Measurements from ENCODE around the gene HTRA2. TPM values are rescaled to one million over a fixed set of nuclear protein-coding genes. Genes with fewer than 3 reads are reported as not detected.
A peak's percentile ranks its signal among the peaks of the same experiment; 100 is the strongest.

Gene HTRA2
- total RNA-seq, 1 experiment from 2014 or later, result 46.3 TPM

DNA sequence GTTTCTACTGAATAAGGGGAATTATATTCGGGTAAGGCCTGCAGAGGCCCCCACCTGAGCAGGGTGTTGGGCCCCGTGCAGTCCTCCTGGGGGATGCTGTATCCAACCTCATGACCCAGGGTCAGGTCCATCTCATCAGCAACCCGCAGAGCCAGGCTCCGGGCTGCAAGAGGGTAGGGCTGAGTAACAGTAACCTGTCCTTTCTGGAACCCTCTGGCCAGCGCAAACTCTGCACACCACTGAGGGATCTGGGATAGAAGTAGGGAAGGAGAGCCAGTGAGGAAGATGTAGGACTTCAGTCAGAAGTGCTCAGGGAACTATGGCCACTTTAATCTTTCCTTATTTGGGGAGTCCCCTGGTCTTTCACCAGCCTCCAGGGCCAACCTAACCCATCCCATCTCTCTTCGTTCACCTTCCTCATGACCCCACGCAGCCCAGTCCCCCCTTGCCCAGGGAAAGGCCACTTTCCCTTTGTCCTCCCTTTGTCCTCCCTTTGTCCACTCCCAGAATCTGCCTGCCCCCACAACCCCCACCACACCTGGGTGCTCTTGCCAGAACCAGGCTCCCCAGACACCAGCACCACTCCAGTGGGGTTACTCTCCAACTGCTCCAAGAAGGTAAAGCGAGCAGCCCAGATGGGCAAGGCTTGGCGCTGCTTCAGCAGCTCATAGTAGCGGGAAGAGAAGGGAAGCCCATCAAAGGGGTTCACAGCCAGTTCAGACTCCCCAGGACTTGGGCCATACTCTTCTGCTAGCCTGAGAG is 4.6 kb upstream of the HTRA2 start:
- DNase-seq, result no peak
- H3K9me3 ChIP-seq (replicated peaks), result no peaks in the 10 kb centered on the region
- no peaks in the 10 kb centered on the region for H3K27me3 ChIP-seq
- peaks cover 30% of the 10 kb centered on the region for H3K36me3 ChIP-seq
- H3K27ac ChIP-seq, result no peak overlapping the region
- H3K4me3 ChIP-seq, result no peak overlapping the region
- peaks cover 7% of the 10 kb centered on the region for H3K4me1 ChIP-seq

DNA sequence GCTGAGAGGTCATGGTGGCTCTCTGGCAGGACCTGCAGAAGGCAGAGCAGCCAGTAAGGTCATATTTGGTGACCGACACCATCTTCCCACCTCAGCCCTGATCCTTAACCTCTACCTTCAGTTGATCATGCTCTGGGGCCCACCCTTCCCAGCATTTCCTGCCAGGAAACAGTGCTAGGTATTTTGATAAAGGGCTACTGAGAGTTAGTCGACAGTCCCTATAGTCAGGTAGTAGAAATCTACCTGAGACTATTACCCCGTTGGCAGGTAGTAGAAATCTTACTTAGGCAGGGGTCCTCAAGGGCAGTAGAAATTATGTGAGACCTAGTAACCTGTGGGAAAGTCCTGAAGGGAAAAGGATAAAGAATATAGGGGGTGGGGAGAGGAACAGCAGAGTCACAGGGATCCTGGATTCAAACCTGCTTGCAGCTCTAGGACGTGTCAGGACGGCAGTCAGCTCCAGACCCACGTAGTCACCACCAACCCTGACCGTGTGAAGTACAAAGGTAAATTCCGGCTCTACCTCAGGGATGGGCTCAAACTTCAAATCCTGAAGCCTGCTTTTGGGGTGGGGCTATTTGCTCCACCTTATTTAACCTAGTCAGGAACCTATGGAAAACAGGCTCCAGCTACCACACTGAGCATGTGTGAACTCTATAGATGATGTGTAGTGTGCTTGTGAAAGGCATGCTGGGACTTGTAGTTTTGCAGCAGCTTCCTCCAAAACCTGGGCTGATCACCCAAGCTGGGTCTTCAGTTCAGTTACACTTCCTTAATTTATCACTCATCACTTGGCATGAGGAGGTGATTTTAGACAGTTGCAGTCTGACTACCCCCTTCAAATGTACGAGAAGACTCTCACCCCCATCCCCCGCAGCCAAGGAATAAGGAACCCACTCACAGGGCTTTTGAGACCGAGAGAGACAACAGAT is 3.8 kb upstream of the HTRA2 start, which contains the start of gene DQX1:
DQX1 (minus strand) TSS at position 515 of the 932 bp plus-strand sequence; CDS start at position 13, 502 bp downstream.
- Histone ChIP-seq H3K4me1 (peaks cover 7% of the 10 kb centered on the region), H3K27ac (no peak within 1 kb of the TSS), H3K4me3 (no peak within 1 kb of the TSS), H3K36me3 (peaks cover 30% of the 10 kb centered on the region), H3K27me3 (no peaks in the 10 kb centered on the region), H3K9me3 (replicated peaks) (no peaks in the 10 kb centered on the region)
- DNase-seq, result peak in 1 of 2 experiments; percentile 59

DNA sequence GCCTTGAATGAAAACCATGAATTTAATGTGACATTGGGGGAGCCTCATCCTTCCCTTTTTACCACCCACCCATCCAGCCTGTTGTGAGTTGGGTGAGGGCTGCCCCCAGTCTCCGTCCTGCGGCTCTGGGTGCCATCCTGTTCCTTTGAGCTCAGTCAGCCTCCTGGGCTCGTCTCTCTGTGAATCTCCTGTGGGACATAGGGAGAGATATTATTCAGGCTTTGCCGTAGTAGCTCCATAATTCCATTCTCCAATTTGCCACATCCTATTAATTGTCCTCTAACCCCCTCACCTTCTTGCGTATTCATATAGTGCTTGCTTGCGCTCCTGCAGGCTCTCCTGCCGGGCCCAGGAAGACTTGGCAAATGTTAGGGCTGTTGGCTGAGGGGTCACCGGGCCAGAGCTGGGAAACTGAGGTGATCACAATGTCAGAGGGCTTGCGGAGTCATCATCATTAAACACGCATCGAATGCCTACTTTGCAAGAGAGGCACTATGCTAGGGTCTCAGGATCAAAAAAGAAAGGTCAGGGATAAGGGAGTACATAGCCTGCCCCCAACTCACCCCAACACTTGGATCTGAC is 3.0 kb upstream of the HTRA2 start:
- no peak for DNase-seq
- H3K9me3 ChIP-seq (replicated peaks), result no peaks in the 10 kb centered on the region
- peaks cover 7% of the 10 kb centered on the region for H3K4me1 ChIP-seq
- no peak overlapping the region for H3K4me3 ChIP-seq
- peaks cover 34% of the 10 kb centered on the region for H3K36me3 ChIP-seq
- no peaks in the 10 kb centered on the region for H3K27me3 ChIP-seq
- no peak overlapping the region for H3K27ac ChIP-seq

DNA sequence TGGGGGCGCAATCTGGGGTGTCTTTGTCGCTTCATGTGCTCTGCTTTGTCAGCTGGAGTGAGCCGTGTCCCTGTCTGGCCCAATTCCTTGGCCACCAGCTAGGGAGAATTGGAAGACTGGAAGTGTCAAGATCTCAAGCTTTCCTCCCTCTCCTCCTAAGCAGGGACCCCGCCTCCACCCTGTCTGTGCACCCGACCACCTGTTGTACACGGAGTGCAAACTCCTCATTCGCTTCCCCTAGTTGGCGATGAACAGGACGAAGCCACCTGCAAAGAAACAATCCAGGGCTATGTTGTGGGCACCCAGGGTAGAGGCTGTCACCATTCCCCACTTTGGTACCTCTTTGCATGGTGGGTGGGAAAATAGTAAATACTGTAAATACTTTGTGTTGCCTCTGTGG is 2.0 kb upstream of the HTRA2 start:
- no peaks in the 10 kb centered on the region for H3K27me3 ChIP-seq
- no peak for DNase-seq
- H3K4me3 ChIP-seq, result no peak overlapping the region
- no peak overlapping the region for H3K27ac ChIP-seq
- H3K36me3 ChIP-seq, result peaks cover 36% of the 10 kb centered on the region
- peaks cover 7% of the 10 kb centered on the region for H3K4me1 ChIP-seq
- H3K9me3 ChIP-seq (replicated peaks), result no peaks in the 10 kb centered on the region

DNA sequence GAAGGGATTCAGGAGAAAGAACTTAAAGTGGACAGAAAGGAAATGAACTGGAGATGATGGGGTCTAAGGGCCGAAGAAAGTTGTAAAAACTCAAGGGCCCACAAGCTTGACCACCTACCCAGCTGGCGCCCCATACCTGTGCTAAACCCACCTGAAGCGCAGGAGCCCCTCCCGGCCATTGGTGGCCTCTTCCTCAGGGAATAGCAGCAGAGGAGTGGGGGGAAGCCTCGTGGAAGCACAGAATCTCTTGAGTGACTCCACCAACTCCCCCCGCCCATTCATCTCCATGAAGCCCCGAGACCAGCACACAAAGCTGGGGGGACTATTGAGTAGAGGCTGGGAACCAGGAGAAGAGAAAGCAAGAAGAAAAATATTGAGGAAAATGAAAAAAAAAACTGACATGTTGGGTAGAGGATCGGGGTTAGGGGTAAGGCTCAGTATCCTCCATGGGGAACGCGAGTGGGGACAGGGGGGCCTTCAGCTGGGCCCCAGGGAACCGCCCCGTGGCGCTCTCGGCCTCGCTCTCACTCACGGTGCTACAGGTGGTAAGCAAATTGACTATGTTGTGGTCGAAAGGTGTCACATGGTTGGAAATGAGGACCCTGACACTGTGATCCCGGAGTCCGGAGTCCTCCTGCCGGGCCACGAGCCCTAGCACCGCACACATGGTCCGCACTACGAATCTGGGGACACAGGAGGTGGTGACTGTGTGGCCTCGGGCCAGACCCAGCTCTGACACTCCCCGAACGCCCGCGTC is 955 bp upstream of the HTRA2 start:
- H3K36me3 ChIP-seq, result peaks cover 40% of the 10 kb centered on the region
- no peak for DNase-seq
- H3K4me3 ChIP-seq, result peak overlapping the region; percentile 80
- H3K27ac ChIP-seq, result peak overlapping the region; percentile 79
- H3K27me3 ChIP-seq, result no peaks in the 10 kb centered on the region
- peaks cover 7% of the 10 kb centered on the region for H3K4me1 ChIP-seq
- no peaks in the 10 kb centered on the region for H3K9me3 ChIP-seq (replicated peaks)

DNA sequence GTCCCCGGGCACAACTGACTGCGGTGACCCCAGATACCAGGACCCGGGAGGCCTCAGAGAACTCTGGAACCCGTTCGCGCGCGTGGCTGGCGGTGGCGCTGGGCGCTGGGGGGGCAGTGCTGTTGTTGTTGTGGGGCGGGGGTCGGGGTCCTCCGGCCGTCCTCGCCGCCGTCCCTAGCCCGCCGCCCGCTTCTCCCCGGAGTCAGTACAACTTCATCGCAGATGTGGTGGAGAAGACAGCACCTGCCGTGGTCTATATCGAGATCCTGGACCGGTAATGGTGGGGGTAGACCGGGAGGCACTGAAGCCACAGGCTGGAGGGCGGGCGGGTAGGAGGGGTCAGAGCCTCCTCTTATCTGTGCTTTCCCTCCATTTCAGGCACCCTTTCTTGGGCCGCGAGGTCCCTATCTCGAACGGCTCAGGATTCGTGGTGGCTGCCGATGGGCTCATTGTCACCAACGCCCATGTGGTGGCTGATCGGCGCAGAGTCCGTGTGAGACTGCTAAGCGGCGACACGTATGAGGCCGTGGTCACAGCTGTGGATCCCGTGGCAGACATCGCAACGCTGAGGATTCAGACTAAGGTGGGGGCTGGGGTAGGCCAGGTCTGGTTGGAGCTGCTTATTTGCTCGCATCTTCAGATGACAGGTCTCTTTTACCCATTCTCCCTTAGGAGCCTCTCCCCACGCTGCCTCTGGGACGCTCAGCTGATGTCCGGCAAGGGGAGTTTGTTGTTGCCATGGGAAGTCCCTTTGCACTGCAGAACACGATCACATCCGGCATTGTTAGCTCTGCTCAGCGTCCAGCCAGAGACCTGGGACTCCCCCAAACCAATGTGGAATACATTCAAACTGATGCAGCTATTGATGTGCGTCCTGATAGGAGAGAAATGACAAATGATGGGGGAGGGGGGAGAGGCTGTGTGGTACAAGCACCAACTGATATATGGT is 780 bp downstream of the HTRA2 start:
- peak; percentile 54 to 61 for DNase-seq
- H3K4me1 ChIP-seq, result peaks cover 7% of the 10 kb centered on the region
- H3K4me3 ChIP-seq, result peak overlapping the region; percentile 80
- peaks cover 40% of the 10 kb centered on the region for H3K36me3 ChIP-seq
- no peaks in the 10 kb centered on the region for H3K27me3 ChIP-seq
- H3K9me3 ChIP-seq (replicated peaks), result no peaks in the 10 kb centered on the region
- H3K27ac ChIP-seq, result peak overlapping the region; percentile 79

DNA sequence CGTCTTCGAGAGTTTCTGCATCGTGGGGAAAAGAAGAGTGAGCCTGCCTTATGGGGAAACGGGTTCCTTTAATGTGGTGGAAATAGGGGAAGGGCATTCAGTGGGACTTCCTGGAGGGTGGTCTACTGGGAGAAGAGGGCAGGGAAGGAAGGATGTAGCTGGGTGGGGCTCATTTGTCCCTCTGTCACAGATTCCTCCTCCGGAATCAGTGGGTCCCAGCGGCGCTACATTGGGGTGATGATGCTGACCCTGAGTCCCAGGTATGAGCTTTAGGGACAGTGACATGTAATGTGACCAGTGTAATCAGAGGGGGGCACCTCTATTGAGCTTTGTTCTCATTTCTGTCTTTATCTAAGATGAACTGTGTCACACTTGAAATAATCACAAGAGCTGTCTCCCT is 1.9 kb downstream of the HTRA2 start:
- DNase-seq, result no peak
- H3K9me3 ChIP-seq (replicated peaks), result no peaks in the 10 kb centered on the region
- peaks cover 29% of the 10 kb centered on the region for H3K36me3 ChIP-seq
- no peak overlapping the region for H3K4me3 ChIP-seq
- H3K27me3 ChIP-seq, result no peaks in the 10 kb centered on the region
- peaks cover 7% of the 10 kb centered on the region for H3K4me1 ChIP-seq
- H3K27ac ChIP-seq, result no peak overlapping the region

DNA sequence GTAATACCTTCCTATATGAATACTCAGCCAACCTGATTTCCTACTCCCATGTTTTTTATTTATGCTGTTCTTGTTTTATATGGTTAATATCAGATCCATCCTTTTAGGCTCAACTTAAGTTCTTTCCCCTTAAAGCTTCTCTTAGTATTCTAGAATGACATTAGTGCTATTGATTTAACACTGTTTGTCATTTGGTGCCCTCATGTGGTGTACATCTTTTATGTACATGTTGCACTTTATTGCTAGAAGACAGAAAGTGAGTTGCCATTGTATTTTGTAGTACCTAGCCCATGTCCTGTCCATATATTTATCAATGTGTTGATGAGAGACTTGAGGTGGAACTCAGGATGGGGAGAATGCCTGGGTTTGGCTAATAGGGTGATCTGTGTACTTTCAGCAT is 2.5 kb downstream of the HTRA2 start:
- peaks cover 7% of the 10 kb centered on the region for H3K4me1 ChIP-seq
- no peaks in the 10 kb centered on the region for H3K9me3 ChIP-seq (replicated peaks)
- H3K27ac ChIP-seq, result no peak overlapping the region
- H3K27me3 ChIP-seq, result no peaks in the 10 kb centered on the region
- no peak for DNase-seq
- no peak overlapping the region for H3K4me3 ChIP-seq
- H3K36me3 ChIP-seq, result peaks cover 24% of the 10 kb centered on the region

DNA sequence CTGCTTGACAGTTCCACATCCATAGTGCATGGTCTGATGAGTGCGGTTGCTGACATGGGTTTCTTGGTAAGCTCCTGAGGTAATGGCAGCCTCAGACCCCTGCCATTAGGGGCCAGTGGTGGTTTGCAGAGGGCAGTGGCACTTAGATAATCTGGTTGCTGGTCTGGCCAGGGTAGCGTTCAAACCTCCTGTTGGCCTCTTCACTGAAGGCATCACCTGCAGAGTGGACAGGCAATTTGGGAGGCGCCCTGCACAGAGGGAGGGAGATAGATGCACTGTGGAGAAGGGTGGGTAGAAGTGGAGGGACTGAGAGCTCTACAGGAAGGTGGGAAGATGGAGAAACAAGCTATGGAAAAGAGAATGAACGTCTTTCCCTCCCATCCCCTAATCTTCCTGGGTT is 3.7 kb downstream of the HTRA2 start:
- peaks cover 2% of the 10 kb centered on the region for H3K4me1 ChIP-seq
- no peak for DNase-seq
- H3K4me3 ChIP-seq, result no peak overlapping the region

DNA sequence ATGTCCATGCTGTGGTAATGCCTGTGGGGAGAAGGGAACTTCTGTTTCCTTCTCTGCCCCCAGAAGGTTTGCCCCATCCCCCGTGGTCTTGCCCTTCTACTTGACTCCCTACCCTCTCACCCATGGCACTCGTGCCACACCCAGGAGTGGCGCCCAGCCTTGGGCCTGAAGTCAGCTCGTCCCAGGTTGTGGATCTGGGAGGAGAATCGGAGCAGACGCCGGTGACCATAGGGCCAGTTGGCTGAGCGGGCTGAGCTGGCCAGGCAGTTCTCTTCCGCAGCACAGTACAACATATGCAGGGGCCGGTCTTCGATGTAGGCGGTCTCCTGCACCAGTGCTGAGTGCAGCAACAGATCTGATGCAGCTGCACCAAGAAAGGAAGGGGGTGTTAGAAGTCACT is 4.7 kb downstream of the HTRA2 start:
- H3K36me3 ChIP-seq, result peaks cover 11% of the 10 kb centered on the region
- H3K27me3 ChIP-seq, result no peaks in the 10 kb centered on the region; the same call in 1 of the 2 replicates
- no peak for DNase-seq
- H3K27ac ChIP-seq, result no peak overlapping the region
- no peak overlapping the region for H3K4me3 ChIP-seq
- no peaks in the 10 kb centered on the region for H3K4me1 ChIP-seq
- H3K9me3 ChIP-seq (replicated peaks), result no peaks in the 10 kb centered on the region

More for the DNA sequence above, 3.7 kb downstream of the HTRA2 start:
- peaks cover 13% of the 10 kb centered on the region for H3K36me3 ChIP-seq
- H3K27me3 ChIP-seq, result no peaks in the 10 kb centered on the region
- H3K27ac ChIP-seq, result no peak overlapping the region
- H3K9me3 ChIP-seq (replicated peaks), result no peaks in the 10 kb centered on the region

DNA sequence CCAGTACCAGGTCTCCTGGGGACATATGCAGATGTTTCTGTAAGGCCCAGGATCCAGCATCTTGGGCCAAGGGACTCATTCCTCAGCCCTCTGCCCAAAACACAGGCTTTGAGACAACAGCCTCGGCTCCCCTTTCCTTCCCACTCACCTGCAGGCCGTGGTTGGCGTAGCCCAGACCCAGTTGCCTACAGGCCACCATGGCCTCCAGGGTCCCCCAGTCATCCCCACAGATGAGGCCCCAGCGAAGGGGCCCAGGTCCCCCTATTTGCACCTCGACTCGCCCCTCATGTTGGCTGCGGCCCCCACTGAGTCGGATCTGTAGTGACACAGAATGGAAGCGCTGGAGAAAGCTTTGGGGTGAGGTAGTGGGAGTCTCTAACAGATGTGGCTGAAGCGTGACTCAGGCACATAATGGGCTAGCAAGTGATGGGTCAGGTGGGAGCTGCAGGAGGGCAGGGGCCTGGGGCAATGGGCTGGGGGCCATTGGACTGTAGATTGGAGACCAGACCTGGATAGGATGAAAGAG is 5.8 kb downstream of the HTRA2 start:
- Histone ChIP-seq H3K36me3 (peaks cover 11% of the 10 kb centered on the region), H3K27me3 (no peaks in the 10 kb centered on the region; the same call in 1 of the 2 replicates), H3K4me1 (no peaks in the 10 kb centered on the region), H3K4me3 (no peak overlapping the region), H3K9me3 (replicated peaks) (no peaks in the 10 kb centered on the region), H3K27ac (no peak overlapping the region)
- DNase-seq, result no peak

DNA sequence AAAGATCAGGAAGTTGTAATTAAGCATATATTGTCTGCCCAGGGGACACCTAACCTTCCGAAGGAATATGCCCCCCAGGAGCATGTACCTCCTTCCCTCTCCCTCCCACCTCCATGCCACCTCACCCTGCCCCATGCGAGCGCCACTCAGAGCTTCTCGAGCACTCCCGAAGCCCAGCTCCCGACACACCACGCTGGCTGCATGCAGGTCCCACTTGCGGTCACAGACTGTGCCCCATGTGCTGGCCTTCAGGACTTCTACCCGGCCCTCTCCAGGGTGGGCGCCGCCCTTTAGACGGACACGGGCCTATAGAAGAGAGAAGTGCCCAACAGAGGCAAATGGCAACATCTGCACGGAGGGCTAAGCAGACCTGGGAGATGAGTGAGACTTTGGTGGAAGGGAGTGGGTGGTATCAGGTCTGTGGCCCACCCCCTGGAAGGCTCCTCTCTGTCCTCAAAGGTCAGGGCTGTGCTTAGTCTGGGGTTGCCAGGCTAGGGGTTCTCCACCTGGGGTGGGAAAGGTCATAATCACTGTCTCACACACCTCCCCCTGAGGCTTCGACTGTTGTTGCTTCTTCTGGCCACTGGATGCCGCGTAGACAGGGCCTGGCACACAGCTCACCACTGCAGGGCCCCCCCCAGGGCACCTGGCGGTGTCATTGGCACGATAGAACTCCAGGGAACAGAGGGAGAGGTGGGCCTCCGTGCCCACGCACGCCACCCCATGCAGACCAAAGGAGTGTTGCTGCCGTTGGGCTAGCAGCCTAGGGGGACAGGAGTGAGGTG is 6.6 kb downstream of the HTRA2 start:
- H3K9me3 ChIP-seq (replicated peaks), result no peaks in the 10 kb centered on the region
- DNase-seq, result no peak

More for the DNA sequence above, 6.6 kb downstream of the HTRA2 start:
- Histone ChIP-seq H3K4me3 (no peak overlapping the region), H3K27ac (no peak overlapping the region), H3K36me3 (peaks cover 10% of the 10 kb centered on the region), H3K27me3 (no peaks in the 10 kb centered on the region; the same call in 1 of the 2 replicates), H3K4me1 (no peaks in the 10 kb centered on the region)
